ENCODE measurements around the gene MOG.
"Not testable (repeated sequence)": the region's sequence is repeated elsewhere in the genome, so short reads cannot be mapped to it uniquely, and the experiment has no call there.

Gene MOG

DNA sequence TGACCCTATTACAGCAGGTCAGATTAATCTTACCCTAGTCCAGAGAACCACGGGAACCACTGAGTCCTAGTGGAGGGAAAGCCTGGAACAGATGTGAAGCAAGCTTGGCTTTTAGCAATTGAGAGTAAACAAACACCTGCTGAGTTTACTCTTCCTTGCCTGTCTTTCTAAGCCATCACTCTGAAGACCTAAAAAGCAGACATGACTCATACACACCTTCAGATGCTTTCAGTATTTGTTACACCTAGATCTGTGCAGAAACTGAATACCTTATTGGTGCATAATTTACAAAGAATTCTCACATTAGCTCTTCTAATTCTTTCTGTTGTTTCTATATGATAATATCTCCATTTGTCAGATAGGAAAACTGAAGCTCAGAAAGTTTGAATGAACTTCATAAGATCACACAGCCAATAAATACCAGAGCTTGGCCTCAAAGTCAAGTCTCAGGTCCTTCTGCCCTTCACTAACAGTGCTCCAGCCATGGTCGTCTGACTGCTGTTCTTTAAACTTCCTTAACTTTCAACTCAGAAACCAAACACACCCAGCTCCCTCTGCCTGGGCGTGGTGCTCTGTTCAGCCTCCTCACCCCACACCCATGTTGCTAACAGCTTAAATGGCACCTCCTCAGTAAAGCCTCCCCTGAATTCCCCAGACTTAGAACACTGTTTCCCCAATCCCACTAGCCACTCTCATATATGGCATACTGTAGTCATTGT, 15.3 kb upstream of the MOG start:
- no peak for DNase-seq (ENCODE audit: low read depth)

GRCh38 chr6:29647927-29648642, 8.8 kb upstream of the MOG start:
- no peak for DNase-seq (ENCODE audit: low read depth)

DNA sequence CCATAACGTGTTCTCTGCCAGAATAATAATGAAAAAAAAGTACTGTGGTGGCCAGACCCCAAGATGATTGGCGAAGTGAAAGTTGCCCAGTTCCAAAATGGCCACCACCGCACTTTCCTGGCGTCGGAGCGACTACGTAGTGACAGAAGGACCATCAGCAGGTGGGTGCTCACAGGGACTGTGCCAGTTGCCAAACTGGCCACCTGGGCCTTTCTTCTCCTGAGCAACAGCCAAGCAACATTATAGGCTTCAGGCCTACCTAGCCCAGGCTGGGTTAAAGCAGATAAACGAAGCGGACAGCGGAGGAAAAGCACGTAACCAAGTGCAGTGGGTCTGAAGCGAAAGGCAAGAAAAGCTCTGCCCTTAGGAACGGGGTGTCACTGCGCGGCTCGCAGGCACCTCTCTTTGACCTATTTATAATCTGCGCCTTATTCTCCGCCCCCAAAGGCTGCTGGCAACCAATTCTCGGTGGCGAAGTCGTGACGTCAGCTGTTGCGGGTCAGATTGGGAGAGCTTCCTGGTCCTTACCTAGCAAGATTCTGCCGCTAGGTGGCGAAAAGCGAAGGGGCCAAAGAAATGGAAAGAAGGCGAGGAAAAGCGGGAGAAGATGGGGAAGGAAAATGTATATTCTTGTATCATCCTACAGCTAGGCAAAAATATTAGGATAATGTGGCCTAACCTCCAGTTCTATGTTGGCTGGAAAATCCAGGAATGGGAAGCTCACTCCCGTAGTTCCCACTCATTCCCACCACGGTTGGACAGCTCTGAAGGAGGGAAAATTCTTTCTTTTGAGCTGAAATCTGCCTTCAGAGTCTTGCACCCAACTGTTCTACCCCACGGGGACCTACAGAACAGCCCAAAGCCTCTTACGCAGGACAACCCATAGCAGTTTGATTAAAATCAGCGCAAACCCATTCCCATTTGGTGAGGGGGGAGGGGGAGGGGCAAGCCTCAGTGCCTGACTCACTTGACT, 6.9 kb upstream of the MOG start:
- DNase-seq (ENCODE audit: low read depth): peak; percentile 89

- no peak for DNase-seq (ENCODE audit: low read depth)
Measured at GRCh38 chr6:29651413-29652197, 5.3 kb upstream of the MOG start.

DNA sequence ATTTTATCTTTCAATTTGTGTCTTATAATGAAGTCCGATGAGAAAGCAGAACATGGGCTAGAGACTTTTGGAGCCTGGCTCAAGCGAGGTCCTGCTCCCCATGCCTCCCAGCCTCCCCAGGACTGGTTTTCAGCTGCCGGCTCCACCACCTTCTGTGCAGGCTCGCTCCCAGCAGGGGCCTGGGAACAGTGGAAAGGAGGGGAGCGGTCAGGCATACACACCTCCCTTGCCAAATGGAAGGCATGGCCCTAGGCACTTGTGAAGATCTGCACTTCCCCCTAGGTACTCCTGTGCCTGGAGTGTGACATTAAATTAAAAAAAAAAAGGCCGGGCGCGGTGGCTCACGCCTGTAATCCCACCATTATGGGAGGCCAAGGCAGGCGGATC, 4.7 kb upstream of the MOG start:
- DNase-seq (ENCODE audit: low read depth): no peak

- no peak for DNase-seq (ENCODE audit: low read depth)
Measured at GRCh38 chr6:29653452-29654038, 3.3 kb upstream of the MOG start.

DNA sequence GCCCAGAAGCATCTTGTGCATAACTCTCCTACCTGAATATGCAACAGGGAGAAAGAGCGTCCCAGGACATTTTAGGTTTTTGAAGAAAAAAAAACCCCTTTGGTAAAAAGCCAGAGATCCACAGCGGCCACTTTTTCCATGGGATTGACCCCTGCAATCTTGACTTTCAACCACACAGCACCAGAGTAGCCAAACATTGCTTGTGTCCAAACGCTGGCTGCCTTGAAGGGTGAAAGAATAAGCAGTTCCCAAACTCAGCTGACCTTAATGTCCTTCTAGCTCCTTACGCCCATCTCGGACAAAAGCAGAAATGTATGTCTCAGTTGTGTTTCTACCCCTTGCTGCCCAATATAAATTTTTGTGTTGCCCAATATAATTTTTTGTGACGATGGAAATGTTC, 1.2 kb upstream of the MOG start:
- no peak for DNase-seq (ENCODE audit: low read depth)

DNA sequence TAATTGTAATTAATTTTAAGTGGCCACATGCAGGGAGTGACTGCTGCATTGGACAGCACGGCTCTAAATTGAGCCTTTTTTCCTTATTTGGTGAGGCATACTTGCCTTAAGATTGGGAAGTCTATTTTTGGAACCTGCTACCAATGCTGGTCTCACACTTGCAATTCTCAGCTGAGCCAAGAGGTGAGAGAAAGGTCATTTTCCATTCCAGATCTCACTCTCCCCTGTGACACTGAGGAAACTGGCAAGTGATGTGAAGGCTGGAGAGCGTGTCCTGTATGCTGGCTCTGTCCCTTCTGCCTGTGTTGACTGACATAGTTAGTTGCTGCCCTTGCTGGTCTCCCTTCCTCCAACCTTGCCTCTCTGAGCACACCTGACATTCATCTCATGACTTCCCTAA, 735 bp upstream of the MOG start:
- DNase-seq (ENCODE audit: low read depth): no peak

- no peak for DNase-seq (ENCODE audit: low read depth)
Measured at GRCh38 chr6:29661071-29661470, 4.2 kb downstream of the MOG start.

DNA sequence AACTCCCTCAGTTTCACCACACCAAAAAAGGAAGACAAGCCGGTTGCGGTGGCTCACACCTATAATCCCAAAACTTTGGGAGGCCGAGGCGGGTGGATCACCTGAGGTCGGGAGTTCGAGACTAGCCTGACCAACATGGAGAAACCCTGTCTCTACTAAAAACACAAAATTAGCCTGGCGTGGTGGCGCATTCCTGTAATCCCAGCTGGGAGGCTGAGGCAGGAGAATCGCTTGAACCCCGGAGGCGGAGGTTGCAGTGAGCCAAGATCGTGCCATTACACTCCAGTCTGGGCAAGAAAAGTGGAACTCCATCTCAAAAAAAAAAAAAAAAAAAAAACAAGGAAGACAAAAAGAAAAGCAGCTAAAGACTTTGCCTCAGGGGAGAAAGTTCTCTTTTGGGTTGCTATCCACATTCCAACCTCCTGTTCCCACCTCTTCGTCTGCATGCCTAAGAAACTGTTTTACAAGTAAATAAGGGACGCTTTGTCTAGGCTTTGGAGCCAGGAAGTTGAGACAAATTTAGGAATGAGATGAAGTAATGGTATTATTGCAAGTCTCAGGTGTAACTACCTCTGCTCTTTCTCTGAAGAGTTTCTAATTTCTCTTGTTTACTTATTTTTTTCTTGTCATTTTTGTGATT, 4.7 kb downstream of the MOG start:
- DNase-seq (ENCODE audit: low read depth): not testable (repeated sequence)

DNA sequence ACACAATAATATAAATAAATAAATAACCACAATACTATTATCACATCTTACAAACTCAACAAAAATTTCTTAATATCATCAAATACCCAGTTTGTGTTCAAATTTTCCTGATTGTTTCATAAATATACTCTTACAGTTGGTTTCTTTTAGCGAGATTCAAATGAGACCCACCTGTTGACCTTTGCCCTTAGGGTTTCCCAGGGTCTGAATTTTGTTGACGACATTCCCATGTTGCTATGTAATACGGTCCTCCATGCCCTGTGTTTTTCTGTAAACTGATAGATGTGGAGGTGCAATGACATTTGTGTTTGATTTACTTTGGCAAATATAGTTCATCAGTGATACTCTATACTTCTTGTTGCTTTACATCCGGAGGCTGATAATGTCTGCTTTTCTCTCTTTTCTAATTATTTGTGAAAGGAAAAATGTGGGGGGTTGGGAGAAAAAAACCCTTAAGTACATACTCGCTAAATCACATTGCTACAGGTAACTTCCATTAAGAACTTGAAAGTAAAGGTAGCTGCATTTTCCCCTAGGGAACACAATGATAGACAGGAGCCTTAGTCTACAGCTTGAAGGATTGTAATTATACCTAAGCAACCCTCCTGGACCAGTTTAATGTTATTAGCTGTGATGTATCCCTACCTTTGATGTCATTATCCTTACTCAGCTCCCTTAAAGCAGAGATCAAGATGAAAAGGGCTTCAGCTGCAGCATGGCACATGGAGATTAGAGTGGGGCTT, 6.6 kb downstream of the MOG start:
- no peak for DNase-seq (ENCODE audit: low read depth)

- DNase-seq (ENCODE audit: low read depth): no peak
Measured at GRCh38 chr6:29665942-29666825, 9.3 kb downstream of the MOG start.

DNA sequence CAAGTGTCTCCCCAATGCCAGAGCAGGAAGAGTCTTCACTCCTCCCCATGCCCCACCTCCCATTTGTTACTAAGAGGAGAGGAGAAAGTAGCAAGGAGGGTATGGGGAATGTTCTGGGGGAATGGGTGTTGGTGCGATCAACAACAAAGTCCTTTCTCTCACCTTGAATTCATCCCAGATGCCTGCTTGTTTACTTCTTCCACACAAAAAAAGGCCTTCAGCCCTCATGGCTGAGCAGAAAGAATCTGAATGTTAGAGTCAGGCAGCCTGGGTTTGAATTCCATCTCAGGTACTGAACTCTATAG, 9.9 kb downstream of the MOG start:
- DNase-seq (ENCODE audit: low read depth): no peak

DNA sequence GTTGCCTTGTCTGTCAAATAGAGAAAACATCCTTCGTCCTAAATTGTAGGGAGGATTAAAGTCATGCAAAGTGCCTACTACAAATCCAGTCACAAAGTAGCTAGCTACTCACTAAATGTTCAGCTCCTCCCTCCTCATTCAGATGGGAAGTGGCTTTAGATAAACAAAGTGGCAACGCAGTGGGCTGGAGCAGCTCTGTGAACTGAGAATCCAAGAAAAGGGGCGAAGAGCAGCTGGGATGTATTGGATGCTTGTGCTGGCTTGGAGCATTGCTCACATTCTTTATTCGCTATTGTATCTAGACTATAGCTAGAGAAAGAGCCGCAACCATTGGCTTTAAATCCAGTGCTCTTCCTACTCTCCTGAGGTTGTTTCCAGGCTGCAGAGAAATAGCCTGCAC, 10.3 kb downstream of the MOG start:
- no peak for DNase-seq (ENCODE audit: low read depth)

- DNase-seq (ENCODE audit: low read depth): no peak
Measured at GRCh38 chr6:29671026-29671425, 14.1 kb downstream of the MOG start.

GRCh38 chr6:29672116-29672515, 15.2 kb downstream of the MOG start:
- not testable (repeated sequence) for DNase-seq (ENCODE audit: low read depth)

DNA sequence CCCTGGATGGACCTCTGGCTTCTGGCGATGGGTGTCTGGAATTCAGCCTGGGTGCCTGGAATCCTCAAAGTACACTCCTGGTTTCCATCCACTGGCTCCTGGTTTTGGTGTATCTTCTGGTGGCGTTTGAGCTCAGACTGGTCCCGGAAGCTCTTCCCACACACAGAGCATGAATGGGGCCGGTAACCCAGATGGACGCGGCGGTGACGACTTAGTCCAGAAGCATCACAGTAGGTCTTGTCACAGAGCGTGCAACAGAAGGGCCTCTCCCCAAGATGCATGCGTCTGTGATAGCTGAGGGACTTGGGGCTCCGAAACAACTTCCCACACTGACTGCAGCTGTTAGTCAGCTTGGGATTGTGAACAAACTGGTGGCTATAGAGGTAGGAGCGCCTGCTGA, 16.3 kb downstream of the MOG start:
- no peak for DNase-seq (ENCODE audit: low read depth)

DNA sequence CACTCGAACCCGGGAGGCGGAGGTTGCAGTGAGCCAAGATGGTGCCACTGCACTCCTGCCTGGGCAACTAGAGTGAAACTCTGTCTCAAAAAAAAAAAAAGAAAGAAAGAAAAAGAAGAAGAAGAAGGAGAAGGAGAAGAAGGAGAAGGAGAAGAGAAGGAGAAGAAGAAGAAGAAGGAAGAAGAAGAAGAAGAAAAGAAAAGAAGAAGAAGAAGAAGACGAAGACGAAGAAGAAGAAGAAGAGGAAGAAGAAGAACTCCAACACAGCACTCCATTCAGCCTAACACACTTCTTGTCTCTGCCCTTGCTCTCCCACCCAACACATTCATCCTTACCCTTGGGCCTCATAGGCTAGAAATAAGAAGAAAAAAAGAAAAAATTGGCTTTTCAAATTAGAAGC, 17.1 kb downstream of the MOG start:
- DNase-seq (ENCODE audit: low read depth): no peak

DNA sequence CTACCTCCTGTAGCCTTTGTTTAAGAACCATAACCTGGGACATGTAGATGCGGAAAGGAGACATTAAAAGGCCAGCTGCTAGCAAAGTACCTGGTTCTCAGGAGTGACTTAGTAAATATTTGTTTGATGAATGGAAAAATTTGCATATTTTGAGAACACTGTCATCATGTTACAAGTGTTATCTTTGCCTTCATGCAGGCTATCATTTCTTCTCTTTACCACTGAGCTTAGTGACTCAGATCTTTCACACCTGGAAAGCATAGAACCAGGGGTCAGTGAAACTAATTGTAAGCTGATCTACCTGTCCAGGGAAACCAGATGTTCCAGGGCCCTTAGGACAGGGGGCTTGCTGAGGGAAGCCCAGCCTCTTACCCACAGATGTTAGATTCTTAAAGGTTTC, 18.7 kb downstream of the MOG start:
- no peak for DNase-seq (ENCODE audit: low read depth)
